Endothelial cell (in vitro differentiated cells): ENCODE results near the gene C3orf52. TPM values are rescaled to one million over a fixed set of nuclear protein-coding genes. Genes with fewer than 3 reads are reported as not detected.

ENCODE experiments used
- DNase-seq: peaks from one replicate; pipeline ENCODE4 v3.0.0; 2021; ENCODE audit warnings: low spot score
- H3K27ac Mint-ChIP-seq: one replicate; pipeline ENCODE4 v1.8.0; 2021; ENCODE audit warnings: mixed read lengths, inconsistent platforms; ENCODE audit not compliant: unreplicated experiment
- H3K27me3 Mint-ChIP-seq: one replicate; pipeline ENCODE4 v1.8.0; 2021; ENCODE audit warnings: mild to moderate bottlenecking, moderate library complexity, mixed read lengths, inconsistent platforms; ENCODE audit not compliant: unreplicated experiment
- H3K36me3 Mint-ChIP-seq: one replicate; pipeline ENCODE4 v1.8.0; 2021; ENCODE audit warnings: mild to moderate bottlenecking, low read depth, mixed read lengths, inconsistent platforms; ENCODE audit not compliant: unreplicated experiment
- H3K4me1 Mint-ChIP-seq: one replicate; pipeline ENCODE4 v1.8.0; 2021; ENCODE audit warnings: mild to moderate bottlenecking, mixed read lengths, inconsistent platforms; ENCODE audit not compliant: unreplicated experiment
- H3K4me3 Mint-ChIP-seq: one replicate; pipeline ENCODE4 v1.8.0; 2021; ENCODE audit warnings: mild to moderate bottlenecking, mixed read lengths, inconsistent platforms; ENCODE audit not compliant: unreplicated experiment
- H3K9me3 Mint-ChIP-seq: one replicate; pipeline ENCODE4 v1.8.0; 2021; ENCODE audit warnings: mixed read lengths, inconsistent platforms; ENCODE audit not compliant: unreplicated experiment
- CTCF ChIP-seq: fragments of 200-600 bp; sonication (generic); IDR thresholded peaks from one replicate; pipeline ENCODE4 v1.5.0; 2021; ENCODE audit warnings: antibody characterized with exemption; ENCODE audit not compliant: unreplicated experiment
- total RNA-seq: library from RNA; stranded (reverse); fragmentation: NEBNext Ultra II Directional; extraction: Animal tissue kit (Norgen Biotek cat#: 25700); gene quantifications from one replicate; pipeline ENCODE4 v1.2.1, GENCODE V29; 2021; ENCODE audit not compliant: unreplicated experiment

The C3orf52 gene
- total RNA-seq, 1 donor from 2014 or later, result 8.3 TPM

- H3K36me3 Mint-ChIP-seq, result peaks cover 9% of the 10 kb centered on the region
- H3K27ac Mint-ChIP-seq, result no peak overlapping the region
- H3K4me1 Mint-ChIP-seq, result peaks cover 35% of the 10 kb centered on the region
- TF ChIP-seq CTCF, result no peak
- DNase-seq, result no peak
- H3K27me3 Mint-ChIP-seq, result no peaks in the 10 kb centered on the region
- H3K4me3 Mint-ChIP-seq, result no peak overlapping the region
- H3K9me3 Mint-ChIP-seq, result no peaks in the 10 kb centered on the region
These were observed 31.2 kb downstream of the C3orf52 start for GRCh38 chr3:112117415-112117814.

- Mint-ChIP-seq H3K27me3 (no peaks in the 10 kb centered on the region), H3K9me3 (no peaks in the 10 kb centered on the region), H3K27ac (no peak overlapping the region), H3K4me3 (no peak overlapping the region), H3K4me1 (peaks cover 35% of the 10 kb centered on the region), H3K36me3 (peaks cover 9% of the 10 kb centered on the region)
- no peak for TF ChIP-seq CTCF
- peak; percentile 16 for DNase-seq
These were observed 31.8 kb downstream of the C3orf52 start for GRCh38 chr3:112117841-112118571.

GRCh38 chr3:112119962-112120836 is 34.0 kb downstream of the C3orf52 start:
- Mint-ChIP-seq H3K4me1 (peaks cover 36% of the 10 kb centered on the region), H3K27ac (no peak overlapping the region), H3K36me3 (peaks cover 4% of the 10 kb centered on the region), H3K4me3 (no peak overlapping the region), H3K9me3 (no peaks in the 10 kb centered on the region), H3K27me3 (no peaks in the 10 kb centered on the region)
- TF ChIP-seq CTCF, result no peak
- no peak for DNase-seq

- H3K27me3 Mint-ChIP-seq, result no peaks in the 10 kb centered on the region
- H3K4me3 Mint-ChIP-seq, result no peak overlapping the region
- DNase-seq, result no peak
- peaks cover 4% of the 10 kb centered on the region for H3K36me3 Mint-ChIP-seq
- no peak overlapping the region for H3K27ac Mint-ChIP-seq
- peaks cover 34% of the 10 kb centered on the region for H3K4me1 Mint-ChIP-seq
- no peak for TF ChIP-seq CTCF
- no peaks in the 10 kb centered on the region for H3K9me3 Mint-ChIP-seq
These were observed 35.7 kb downstream of the C3orf52 start for GRCh38 chr3:112121577-112122547.
